Measurements from ENCODE around the gene PRKCH.

The PRKCH gene

DNA sequence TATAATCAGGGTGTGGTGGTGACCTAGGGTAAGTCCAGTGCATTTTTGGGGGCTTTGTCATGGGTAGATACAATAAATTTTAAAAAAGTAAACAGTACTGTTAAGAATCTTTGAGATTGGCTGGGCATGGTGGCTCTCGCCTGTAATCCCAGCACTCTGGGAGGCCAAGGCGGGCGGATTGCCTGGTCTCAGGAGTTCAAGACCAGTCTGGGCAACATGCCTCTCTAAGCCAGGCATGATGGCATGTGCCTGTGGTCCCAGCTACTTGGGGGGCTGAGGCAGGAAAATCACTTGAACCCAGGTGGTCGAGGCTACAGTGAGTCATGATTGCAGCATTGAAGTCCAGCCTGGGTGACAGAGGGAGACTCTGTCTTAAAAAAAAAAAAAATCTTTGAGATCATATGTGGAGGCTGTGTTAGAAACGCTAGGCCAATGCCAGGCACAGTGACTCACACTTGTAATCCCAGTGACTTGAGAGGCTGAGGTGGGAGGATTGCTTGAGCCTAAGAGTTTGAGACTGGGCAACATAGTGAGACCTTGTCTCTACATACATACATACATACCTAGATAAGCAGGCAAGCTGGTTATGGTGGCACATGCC lies 67.7 kb downstream of the PRKCH start:
- TF ChIP-seq, protein P1, sequence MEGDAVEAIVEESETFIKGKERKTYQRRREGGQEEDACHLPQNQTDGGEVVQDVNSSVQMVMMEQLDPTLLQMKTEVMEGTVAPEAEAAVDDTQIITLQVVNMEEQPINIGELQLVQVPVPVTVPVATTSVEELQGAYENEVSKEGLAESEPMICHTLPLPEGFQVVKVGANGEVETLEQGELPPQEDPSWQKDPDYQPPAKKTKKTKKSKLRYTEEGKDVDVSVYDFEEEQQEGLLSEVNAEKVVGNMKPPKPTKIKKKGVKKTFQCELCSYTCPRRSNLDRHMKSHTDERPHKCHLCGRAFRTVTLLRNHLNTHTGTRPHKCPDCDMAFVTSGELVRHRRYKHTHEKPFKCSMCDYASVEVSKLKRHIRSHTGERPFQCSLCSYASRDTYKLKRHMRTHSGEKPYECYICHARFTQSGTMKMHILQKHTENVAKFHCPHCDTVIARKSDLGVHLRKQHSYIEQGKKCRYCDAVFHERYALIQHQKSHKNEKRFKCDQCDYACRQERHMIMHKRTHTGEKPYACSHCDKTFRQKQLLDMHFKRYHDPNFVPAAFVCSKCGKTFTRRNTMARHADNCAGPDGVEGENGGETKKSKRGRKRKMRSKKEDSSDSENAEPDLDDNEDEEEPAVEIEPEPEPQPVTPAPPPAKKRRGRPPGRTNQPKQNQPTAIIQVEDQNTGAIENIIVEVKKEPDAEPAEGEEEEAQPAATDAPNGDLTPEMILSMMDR (IDR thresholded peaks at IDR 0.05) = no peak
- TF ChIP-seq ZFX (IDR thresholded peaks at IDR 0.05; ENCODE audit: borderline replicate concordance) = no peak
- no peak overlapping the region for H3K27ac ChIP-seq

DNA sequence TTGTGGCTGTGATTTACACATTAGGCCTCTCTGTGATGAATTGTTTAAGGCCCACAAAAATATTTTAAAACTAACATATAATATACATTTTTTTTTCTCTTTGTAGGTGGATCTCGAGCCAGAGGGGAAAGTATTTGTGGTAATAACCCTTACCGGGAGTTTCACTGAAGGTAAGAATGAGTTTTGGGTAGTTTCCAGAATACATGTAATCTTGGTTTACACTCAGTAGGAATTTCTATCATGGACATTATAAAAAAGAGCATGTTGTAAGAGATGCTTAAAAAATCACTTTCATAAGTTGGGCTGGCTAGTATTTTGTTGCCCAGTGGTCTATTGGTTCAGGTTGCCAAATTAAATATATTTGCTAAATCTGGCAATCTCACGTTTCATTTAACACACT lies 69.7 kb downstream of the PRKCH start:
- no peak for TF ChIP-seq ZFX (IDR thresholded peaks at IDR 0.05; ENCODE audit: borderline replicate concordance)
- TF ChIP-seq, protein P1 (IDR thresholded peaks at IDR 0.05) = no peak
- H3K27ac ChIP-seq = no peak overlapping the region

DNA sequence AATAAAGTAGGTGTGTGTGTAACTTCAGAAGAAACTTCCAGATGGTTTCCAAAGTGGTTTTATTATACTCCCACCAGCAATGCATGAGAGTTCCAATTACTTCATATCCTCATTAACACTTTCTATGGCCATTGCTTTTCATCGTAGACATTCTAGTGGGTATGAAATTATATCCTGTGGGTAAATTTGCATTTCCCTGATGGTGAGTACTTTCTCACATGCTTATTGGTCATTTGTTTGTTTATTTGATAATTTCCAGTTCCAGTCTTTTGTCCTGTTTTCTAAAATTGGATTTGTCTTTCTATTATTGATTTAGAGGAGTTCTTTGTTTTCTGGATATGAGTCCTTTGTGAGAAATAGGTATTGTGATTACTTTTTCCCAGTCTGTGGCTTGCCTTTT lies 70.9 kb downstream of the PRKCH start:
- TF ChIP-seq ZFX (IDR thresholded peaks at IDR 0.05; ENCODE audit: borderline replicate concordance) = no peak
- TF ChIP-seq, protein P1 (IDR thresholded peaks at IDR 0.05) = no peak
- no peak overlapping the region for H3K27ac ChIP-seq

DNA sequence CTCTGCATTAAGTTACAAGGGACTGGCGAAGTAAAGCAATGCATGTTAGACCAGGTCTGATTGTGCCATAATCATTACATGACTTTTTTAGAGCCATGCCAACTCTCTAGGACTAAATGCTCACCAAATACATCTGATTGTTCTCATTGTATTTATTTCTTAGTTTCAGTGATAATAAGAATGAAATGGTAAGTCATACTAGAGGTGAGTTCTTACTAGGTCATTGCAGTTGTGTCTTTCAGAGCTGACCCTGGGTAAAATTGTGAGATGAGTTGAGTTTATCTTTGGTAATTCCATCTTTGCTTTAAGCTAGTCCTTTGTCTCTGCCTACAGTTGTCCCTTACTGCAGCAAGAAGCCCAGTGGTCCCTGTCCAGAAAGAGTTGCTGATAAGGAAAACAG lies 73.2 kb downstream of the PRKCH start:
- TF ChIP-seq, protein P1 (IDR thresholded peaks at IDR 0.05) = no peak
- no peak for TF ChIP-seq ZFX (IDR thresholded peaks at IDR 0.05; ENCODE audit: borderline replicate concordance)
- no peak overlapping the region for H3K27ac ChIP-seq

DNA sequence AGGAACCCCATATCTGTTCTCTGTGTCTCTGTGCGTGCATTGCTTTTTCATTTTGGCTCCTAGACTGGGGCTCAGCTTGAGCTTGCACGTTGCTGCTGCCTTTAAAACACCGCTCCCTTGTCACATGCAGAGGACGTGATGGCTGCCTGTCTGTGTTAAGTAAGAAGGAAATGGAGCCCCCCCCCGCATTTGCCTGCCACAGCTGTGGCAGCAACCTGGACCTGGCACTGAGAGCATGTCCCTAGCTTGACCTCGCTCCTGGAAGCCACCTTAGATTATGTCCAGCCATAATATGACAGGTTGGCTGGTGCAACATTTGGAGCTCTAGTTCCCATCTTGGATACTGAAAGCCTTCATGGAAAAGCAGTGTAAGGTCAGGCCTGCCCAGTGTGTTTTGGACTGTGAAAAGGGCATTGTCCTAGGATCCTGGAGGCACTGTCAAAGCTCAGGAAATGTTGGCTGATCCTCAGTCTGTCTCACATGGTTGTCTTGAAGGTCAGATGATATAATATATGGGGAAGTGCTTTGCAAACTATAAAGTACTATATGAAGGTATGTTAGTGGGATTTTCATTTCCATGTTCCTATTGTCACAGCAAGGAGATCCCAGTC lies 73.8 kb downstream of the PRKCH start:
- no peak for TF ChIP-seq ZFX (IDR thresholded peaks at IDR 0.05; ENCODE audit: borderline replicate concordance)
- TF ChIP-seq, protein P1 (IDR thresholded peaks at IDR 0.05) = no peak
- no peak overlapping the region for H3K27ac ChIP-seq

DNA sequence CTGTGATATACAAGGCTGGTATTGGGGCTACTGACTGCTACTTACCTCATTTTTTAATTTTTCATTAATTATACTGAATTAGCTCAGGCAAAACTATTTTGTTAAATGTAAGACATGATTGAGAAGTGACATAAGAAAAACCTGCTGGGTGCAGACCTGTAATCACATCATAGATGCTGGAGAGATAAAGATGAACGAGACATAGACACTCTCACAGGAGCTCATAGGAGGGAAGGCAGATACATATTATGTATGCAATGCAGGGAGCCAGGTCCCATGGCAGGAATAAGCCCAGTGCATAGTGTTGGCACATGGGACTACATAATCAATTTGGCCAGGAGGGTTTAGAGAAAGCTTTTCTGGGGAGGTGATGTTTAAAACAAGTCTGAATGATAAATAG lies 74.9 kb downstream of the PRKCH start:
- TF ChIP-seq, protein P1 (IDR thresholded peaks at IDR 0.05) = no peak
- TF ChIP-seq ZFX (IDR thresholded peaks at IDR 0.05; ENCODE audit: borderline replicate concordance) = no peak
- no peak overlapping the region for H3K27ac ChIP-seq

DNA sequence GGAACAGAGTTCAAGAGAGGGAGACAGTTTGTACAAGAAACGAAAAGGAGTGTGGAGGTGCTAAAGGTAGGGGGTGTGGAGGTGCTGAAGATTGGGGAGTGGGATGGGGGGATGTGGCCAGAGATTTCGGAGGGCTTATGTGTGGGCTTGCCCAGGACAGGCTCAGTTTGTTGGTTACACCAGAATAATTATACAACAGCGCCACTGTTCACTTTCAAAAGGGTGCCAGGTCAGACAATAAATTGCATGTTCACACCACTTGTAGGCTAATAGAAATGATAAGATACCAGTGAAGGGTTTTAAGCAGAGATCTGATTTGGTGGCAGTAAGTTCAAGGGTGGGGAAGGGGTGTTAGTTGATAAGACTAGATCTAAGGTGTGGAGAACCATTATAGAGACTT lies 75.3 kb downstream of the PRKCH start:
- no peak for TF ChIP-seq ZFX (IDR thresholded peaks at IDR 0.05; ENCODE audit: borderline replicate concordance)
- TF ChIP-seq, protein P1 (IDR thresholded peaks at IDR 0.05) = no peak
- no peak overlapping the region for H3K27ac ChIP-seq

Measured in 22Rv1 (cell line).